BE2C (cell line): ENCODE data around the gene ATP9B.

Experiments
- DNase-seq: peaks from one replicate; pipeline ENCODE4 v3.0.0-alpha.2; 2020
- H3K27me3 ChIP-seq: fragments of 250-450 bp; sonication (Bioruptor Pico); 2 replicates; pipeline ENCODE4 v1.5.1; 2020; ENCODE audit warnings: mild to moderate bottlenecking
- H3K36me3 ChIP-seq: fragments of 250-450 bp; sonication (Bioruptor Pico); 2 replicates; pipeline ENCODE4 v1.5.1; 2020; ENCODE audit warnings: mild to moderate bottlenecking
- H3K4me1 ChIP-seq: fragments of 250-450 bp; sonication (Bioruptor Pico); 2 replicates; pipeline ENCODE4 v1.5.1; 2020
- H3K4me3 ChIP-seq: 2 replicates; pipeline ENCODE4 v1.5.1; 2011; ENCODE audit warnings: low read depth, low read length
- H3K9me3 ChIP-seq: fragments of 250-450 bp; sonication (Bioruptor Pico); 2 replicates; pipeline ENCODE4 v1.5.1; 2020
- TF ChIP-seq, protein P1 (sequence below): IDR thresholded peaks from 2 replicates; pipeline ENCODE4 v1.5.1; 2012; ENCODE audit warnings: mild to moderate bottlenecking, low read depth, low read length

Gene ATP9B

DNA sequence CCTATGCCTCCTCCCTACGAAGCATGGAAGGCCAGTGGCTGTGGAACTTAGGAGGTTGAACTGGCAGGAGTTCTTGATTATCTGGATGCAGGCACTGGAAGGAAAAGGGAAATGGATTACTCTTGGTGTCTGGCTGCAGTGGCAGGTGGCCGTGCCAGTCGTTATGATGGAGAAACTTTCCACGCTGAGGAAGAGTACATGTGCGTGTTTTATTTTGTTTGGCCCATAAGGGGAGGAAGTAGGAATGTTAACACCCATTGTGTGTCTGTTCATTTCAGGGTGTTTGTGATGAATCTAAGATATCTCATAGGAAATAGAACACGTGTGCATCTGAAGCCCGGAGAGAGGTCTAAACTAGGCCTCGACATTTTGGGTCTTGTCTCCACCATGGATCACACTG, 203.7 kb downstream of the ATP9B start:
- TF ChIP-seq, protein P1, sequence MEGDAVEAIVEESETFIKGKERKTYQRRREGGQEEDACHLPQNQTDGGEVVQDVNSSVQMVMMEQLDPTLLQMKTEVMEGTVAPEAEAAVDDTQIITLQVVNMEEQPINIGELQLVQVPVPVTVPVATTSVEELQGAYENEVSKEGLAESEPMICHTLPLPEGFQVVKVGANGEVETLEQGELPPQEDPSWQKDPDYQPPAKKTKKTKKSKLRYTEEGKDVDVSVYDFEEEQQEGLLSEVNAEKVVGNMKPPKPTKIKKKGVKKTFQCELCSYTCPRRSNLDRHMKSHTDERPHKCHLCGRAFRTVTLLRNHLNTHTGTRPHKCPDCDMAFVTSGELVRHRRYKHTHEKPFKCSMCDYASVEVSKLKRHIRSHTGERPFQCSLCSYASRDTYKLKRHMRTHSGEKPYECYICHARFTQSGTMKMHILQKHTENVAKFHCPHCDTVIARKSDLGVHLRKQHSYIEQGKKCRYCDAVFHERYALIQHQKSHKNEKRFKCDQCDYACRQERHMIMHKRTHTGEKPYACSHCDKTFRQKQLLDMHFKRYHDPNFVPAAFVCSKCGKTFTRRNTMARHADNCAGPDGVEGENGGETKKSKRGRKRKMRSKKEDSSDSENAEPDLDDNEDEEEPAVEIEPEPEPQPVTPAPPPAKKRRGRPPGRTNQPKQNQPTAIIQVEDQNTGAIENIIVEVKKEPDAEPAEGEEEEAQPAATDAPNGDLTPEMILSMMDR = no peak
- Histone ChIP-seq H3K4me3 (no peak overlapping the region), H3K4me1 (peaks cover 3% of the 10 kb centered on the region; the same call in 1 of the 2 replicates), H3K27me3 (no peaks in the 10 kb centered on the region), H3K36me3 (no peaks in the 10 kb centered on the region), H3K9me3 (no peaks in the 10 kb centered on the region)
- DNase-seq = no peak

DNA sequence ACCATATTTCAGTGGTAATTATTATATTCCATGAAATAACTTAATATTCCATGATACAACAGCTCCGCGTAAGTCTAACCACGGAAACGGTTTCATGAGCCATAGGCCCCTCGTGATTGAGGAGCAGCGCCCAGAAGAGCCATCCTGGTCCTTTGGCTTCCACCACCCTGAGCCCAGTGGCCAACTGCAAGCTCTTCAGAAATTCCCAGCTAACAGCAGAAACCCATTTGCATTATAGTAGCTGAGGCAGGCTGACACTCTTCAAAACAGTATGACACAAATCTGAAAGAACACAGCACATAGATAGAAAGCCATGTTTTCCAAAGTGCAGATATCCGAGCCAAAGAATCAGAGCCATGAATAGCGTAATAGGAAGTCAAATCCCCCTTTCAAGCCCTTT, 205.6 kb downstream of the ATP9B start:
- no peaks in the 10 kb centered on the region for H3K27me3 ChIP-seq
- H3K9me3 ChIP-seq = no peaks in the 10 kb centered on the region
- no peak for DNase-seq
- H3K4me1 ChIP-seq = peaks cover 3% of the 10 kb centered on the region; the same call in 1 of the 2 replicates
- H3K36me3 ChIP-seq = no peaks in the 10 kb centered on the region
- no peak overlapping the region for H3K4me3 ChIP-seq
- TF ChIP-seq, protein P1 = no peak

DNA sequence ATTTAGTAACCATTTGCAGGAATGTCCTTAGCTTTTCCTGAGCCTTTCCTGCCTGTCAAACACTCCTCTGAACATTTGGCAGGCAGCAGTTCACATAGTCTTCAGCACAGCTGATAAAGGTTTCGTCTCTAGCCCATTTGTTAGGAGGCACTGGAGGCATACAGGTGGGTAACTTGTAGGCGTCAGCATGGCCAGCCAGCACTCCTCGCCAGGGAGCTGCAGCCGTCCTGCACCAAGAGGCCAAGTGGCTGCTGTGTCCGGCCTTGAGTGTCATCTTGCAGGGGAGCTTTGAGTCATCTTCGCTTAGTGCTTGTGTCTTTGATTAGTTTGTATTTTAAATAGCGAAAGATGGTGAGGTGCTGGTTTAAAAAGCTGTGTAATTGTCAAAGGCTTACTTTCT, 206.3 kb downstream of the ATP9B start:
- H3K27me3 ChIP-seq = no peaks in the 10 kb centered on the region
- H3K9me3 ChIP-seq = no peaks in the 10 kb centered on the region
- H3K36me3 ChIP-seq = no peaks in the 10 kb centered on the region
- TF ChIP-seq, protein P1 = no peak
- no peak for DNase-seq
- H3K4me1 ChIP-seq = peaks cover 3% of the 10 kb centered on the region; the same call in 1 of the 2 replicates
- H3K4me3 ChIP-seq = no peak overlapping the region

DNA sequence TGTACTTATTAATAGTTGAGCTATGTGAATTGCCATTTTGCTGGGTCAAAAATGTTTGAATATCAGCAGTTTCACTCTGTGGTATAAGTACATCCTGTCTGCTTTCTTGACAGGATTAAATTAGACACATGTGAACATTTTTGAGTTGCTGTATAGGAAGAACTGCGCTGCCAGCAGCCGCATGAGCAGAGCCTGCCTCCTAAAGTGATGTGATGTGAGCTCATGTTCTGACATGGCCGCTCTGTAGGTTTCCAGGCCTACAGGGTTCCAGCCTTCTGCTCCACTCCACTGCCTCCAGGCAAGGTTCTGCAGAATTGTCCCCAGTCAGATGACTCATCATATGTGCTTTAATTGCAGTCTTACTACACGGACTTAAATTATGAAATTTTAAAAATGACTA, 206.8 kb downstream of the ATP9B start:
- H3K4me3 ChIP-seq = no peak overlapping the region
- peaks cover 3% of the 10 kb centered on the region; the same call in 1 of the 2 replicates for H3K4me1 ChIP-seq
- peak; percentile 45 for DNase-seq
- TF ChIP-seq, protein P1 = no peak
- H3K9me3 ChIP-seq = no peaks in the 10 kb centered on the region
- H3K36me3 ChIP-seq = no peaks in the 10 kb centered on the region
- no peaks in the 10 kb centered on the region for H3K27me3 ChIP-seq

DNA sequence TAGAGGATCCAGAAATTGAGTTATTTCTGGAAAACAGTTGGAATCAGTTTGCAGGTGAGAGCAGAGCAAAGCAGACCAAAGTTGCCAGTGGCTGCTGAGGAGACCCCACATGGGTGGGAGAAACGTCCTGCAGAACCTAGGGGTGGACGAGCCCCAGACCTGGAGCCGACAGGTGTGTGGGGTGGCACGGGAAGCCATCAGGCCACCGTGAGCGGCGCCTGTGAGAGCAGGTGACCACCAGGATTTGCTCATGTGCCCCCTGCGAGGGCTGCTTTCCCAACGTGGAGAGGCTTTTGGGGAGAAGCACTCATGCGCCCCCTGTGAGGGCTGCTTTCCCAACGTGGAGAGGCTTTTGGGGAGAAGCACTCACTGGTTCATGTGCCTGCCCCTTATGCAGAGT, 209.7 kb downstream of the ATP9B start:
- Histone ChIP-seq H3K4me1 (peaks cover 3% of the 10 kb centered on the region; the same call in 1 of the 2 replicates), H3K4me3 (no peak overlapping the region), H3K27me3 (no peaks in the 10 kb centered on the region), H3K9me3 (no peaks in the 10 kb centered on the region), H3K36me3 (no peaks in the 10 kb centered on the region)
- TF ChIP-seq, protein P1 = no peak
- DNase-seq = no peak

DNA sequence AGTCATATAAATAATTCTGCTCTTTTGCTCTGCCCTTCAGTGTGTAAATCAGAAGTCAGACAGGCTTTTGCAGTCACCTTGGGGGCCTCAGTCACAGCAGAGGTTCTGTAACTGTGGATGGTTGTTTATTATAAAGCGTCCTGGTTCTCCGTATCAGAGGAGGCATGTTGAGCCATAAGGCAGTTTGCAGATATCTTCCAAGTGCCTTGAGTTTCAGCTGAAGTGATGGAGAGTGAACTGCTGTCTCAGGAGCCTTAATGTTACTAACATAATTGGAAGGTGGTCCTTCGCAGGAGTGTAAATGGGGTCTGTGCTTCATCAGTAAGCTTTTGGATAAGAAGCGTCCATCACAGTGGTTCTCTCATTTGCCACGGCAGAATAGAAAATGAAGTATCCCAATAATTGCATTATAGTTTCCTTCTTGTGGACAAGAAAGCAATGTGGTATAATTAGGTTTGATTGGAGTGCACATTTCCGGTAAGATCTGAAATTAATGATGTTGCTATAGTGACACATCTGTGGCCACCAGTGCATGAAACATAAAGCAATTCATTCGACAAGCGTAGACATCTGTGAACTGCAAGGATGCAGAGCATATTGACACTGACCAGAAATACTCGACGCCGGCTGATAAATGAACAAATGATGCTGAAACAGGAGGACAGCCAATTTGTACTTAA, 214.1 kb downstream of the ATP9B start:
- TF ChIP-seq, protein P1 = no peak
- Histone ChIP-seq H3K4me3 (peak overlapping the region; percentile 16), H3K36me3 (no peaks in the 10 kb centered on the region), H3K27me3 (no peaks in the 10 kb centered on the region), H3K9me3 (no peaks in the 10 kb centered on the region), H3K4me1 (no peaks in the 10 kb centered on the region)
- DNase-seq = peak; percentile 60
